CD8-positive, alpha-beta memory T cell (primary cell): ENCODE measurements around the gene TRAIP. TPM values are rescaled to one million over a fixed set of nuclear protein-coding genes. Genes with fewer than 3 reads are reported as not detected.
"Not testable (repeated sequence)": the region's sequence is repeated elsewhere in the genome, so short reads cannot be mapped to it uniquely, and the experiment has no call there.

Experiments used
- CTCF ChIA-PET: fragments of 350-600 bp; sonication (Branson Sonifier 250); formaldehyde crosslinking; loops from one replicate; lab custom pipeline; 2021; ENCODE audit warnings: antibody characterized with exemption; lab: Charles Lee
- POLR2A ChIA-PET: fragments of 350-600 bp; sonication (Branson Sonifier 250); formaldehyde crosslinking; loops from one replicate; lab custom pipeline; 2021; ENCODE audit warnings: antibody characterized with exemption; lab: Charles Lee
- DNase-seq, 5 donors: peaks; one replicate each; pipeline versions ENCODE4 v3.0.0 to v3.0.0-alpha.2; 2020 to 2022; ENCODE audit warnings: mixed read lengths in 1 of 5
- H3K27ac ChIP-seq: one replicate; pipeline ENCODE4 v1.7.0; 2013; ENCODE audit warnings: low read depth, mild to moderate bottlenecking, low read length, moderate library complexity
- H3K27me3 ChIP-seq: 2 replicates; pipeline ENCODE4 v1.7.0; 2013; ENCODE audit warnings: low read length, mild to moderate bottlenecking; ENCODE audit not compliant: insufficient read depth, poor library complexity, severe bottlenecking
- H3K36me3 ChIP-seq: 2 replicates; pipeline ENCODE4 v1.7.0; 2013; ENCODE audit warnings: mild to moderate bottlenecking, low read length, moderate library complexity; ENCODE audit not compliant: insufficient read depth
- H3K4me1 ChIP-seq: 2 replicates; pipeline ENCODE4 v1.7.0; 2013; ENCODE audit warnings: mild to moderate bottlenecking, low read length, moderate library complexity; ENCODE audit not compliant: insufficient read depth
- H3K4me3 ChIP-seq: 2 replicates; pipeline ENCODE4 v1.7.0; 2013; ENCODE audit warnings: mild to moderate bottlenecking, low read length
- H3K9me3 ChIP-seq: 2 replicates; pipeline ENCODE4 v1.7.0; 2013; ENCODE audit warnings: mild to moderate bottlenecking, low read length
- H3K27ac Mint-ChIP-seq, 8 donors: one replicate each; pipeline ENCODE4 v1.8.0; 2020 to 2021; ENCODE audit warnings: mixed read lengths in 8 of 8, mild to moderate bottlenecking in 6 of 8, inconsistent platforms in 3 of 8, moderate library complexity in 3 of 8
- H3K27me3 Mint-ChIP-seq, 2 donors: one replicate each; pipeline ENCODE4 v1.8.0; 2020 to 2021; ENCODE audit warnings: mixed read lengths in 2 of 2, mild to moderate bottlenecking in 1 of 2, moderate library complexity in 1 of 2
- H3K36me3 Mint-ChIP-seq, 3 donors: one replicate each; pipeline ENCODE4 v1.8.0; 2020 to 2021; ENCODE audit warnings: mixed read lengths in 3 of 3, inconsistent platforms in 1 of 3, mild to moderate bottlenecking in 1 of 3
- H3K4me1 Mint-ChIP-seq, 3 donors: one replicate each; pipeline ENCODE4 v1.8.0; 2020 to 2021; ENCODE audit warnings: mixed read lengths in 3 of 3, inconsistent platforms in 1 of 3, mild to moderate bottlenecking in 1 of 3
- H3K4me3 Mint-ChIP-seq, 7 donors: one replicate each; pipeline ENCODE4 v1.8.0; 2020 to 2021; ENCODE audit warnings: mixed read lengths in 7 of 7, mild to moderate bottlenecking in 6 of 7, moderate library complexity in 4 of 7, inconsistent platforms in 2 of 7
- H3K9me3 Mint-ChIP-seq, 5 donors: one replicate each; pipeline ENCODE4 v1.8.0; 2020 to 2022; ENCODE audit warnings: mixed read lengths in 5 of 5, mild to moderate bottlenecking in 3 of 5, moderate library complexity in 2 of 5, inconsistent platforms in 1 of 5
- polyA plus RNA-seq: library from polyadenylated mRNA; unstranded; fragments of 300-500 nt; fragmentation: Illumina TruSeq; gene quantifications from one replicate; pipeline ENCODE4 v1.2.3, GENCODE V29; 2021
- total RNA-seq, 2 experiments: library from RNA; stranded (reverse); gene quantifications; one replicate each; pipeline ENCODE4 v1.2.3, GENCODE V29; 2021

TRAIP gene
- total RNA-seq (10 to 100 TPM; 21.9 to 22.9 TPM), polyA plus RNA-seq (1.9 TPM)

- H3K9me3 ChIP-seq, result no peaks in the 10 kb centered on the region
- H3K27me3 ChIP-seq, result no peaks in the 10 kb centered on the region
- peak within 1 kb of the TSS; percentile 78 to 89 (median 86) for H3K4me3 Mint-ChIP-seq
- H3K4me3 ChIP-seq, result peak within 1 kb of the TSS; percentile 90
- H3K27me3 Mint-ChIP-seq, result peaks cover 0 to 4% of the 10 kb centered on the region in 2 donors
- DNase-seq, result peak; percentile 91 to 95 (median 92)
- H3K27ac ChIP-seq, result peak within 1 kb of the TSS; percentile 76
- H3K27ac Mint-ChIP-seq, result peak within 1 kb of the TSS; percentile 62 to 96 (median 88)
- H3K9me3 Mint-ChIP-seq, result no peaks in the 10 kb centered on the region
- peaks cover 14% of the 10 kb centered on the region for H3K4me1 ChIP-seq
- H3K36me3 ChIP-seq, result no peaks in the 10 kb centered on the region
- H3K4me1 Mint-ChIP-seq, result peaks cover 10 to 17% (median 12%) of the 10 kb centered on the region in 3 donors
- H3K36me3 Mint-ChIP-seq, result no peaks in the 10 kb centered on the region
- CTCF ChIA-PET, result interaction anchor here (0.7 to 2.2 kb wide), 4 partner anchors 12 to 316 kb away, joined by 3 to 12 read pairs (median 3); no protein-coding TSS in a partner anchor
- POLR2A ChIA-PET, result interaction anchor here (1.5 kb wide), 1 partner anchor 84 kb away, joined by 3 read pairs; the partner anchor contains the start of gene RBM6
These were observed at the start of gene TRAIP for GRCh38 chr3:49856181-49857005. TSS of gene TRAIP (minus strand) at chr3:49856564. CDS start at chr3:49856453, 111 bp downstream.

- H3K9me3 ChIP-seq, H3K27me3 ChIP-seq, H3K36me3 ChIP-seq, H3K36me3 Mint-ChIP-seq, H3K9me3 Mint-ChIP-seq, H3K27ac ChIP-seq, DNase-seq, H3K27me3 Mint-ChIP-seq, POLR2A ChIA-PET: not testable (repeated sequence)
- Mint-ChIP-seq H3K4me3 (peak overlapping the region in 4 of 7 donors; percentile 27 to 85 (median 62)), H3K4me1 (peaks cover 13 to 31% (median 17%) of the 10 kb centered on the region in 3 donors), H3K27ac (peak overlapping the region in 4 of 8 donors; percentile 29 to 94 (median 87))
- H3K4me1 ChIP-seq, result peaks cover 25% of the 10 kb centered on the region
- CTCF ChIA-PET, result interaction anchor here (1.0 to 1.3 kb wide), 2 partner anchors 23 to 65 kb away, joined by 3 to 4 read pairs; no protein-coding TSS in a partner anchor
- peak overlapping the region; percentile 53 for H3K4me3 ChIP-seq
These were observed 48.1 kb upstream of the TRAIP start for GRCh38 chr3:49904448-49904847.

GRCh38 chr3:49903451-49904424 is 47.4 kb upstream of the TRAIP start, which contains the start of gene MST1R:
TSS of gene MST1R (minus strand) at chr3:49903873. CDS start at chr3:49903609, 264 bp downstream.
- POLR2A ChIA-PET, result no interaction called here
- Mint-ChIP-seq H3K4me1 (peaks cover 13 to 31% (median 17%) of the 10 kb centered on the region in 3 donors), H3K27ac (peak within 1 kb of the TSS in 7 of 8 donors; percentile 5 to 94 (median 88)), H3K36me3 (peaks cover 0 to 3% (median 0%) of the 10 kb centered on the region in 3 donors), H3K27me3 (no peaks in the 10 kb centered on the region), H3K4me3 (peak within 1 kb of the TSS; percentile 41 to 89 (median 84)), H3K9me3 (no peaks in the 10 kb centered on the region)
- peak; percentile 74 to 86 (median 79) for DNase-seq
- H3K27ac ChIP-seq, result peak within 1 kb of the TSS; percentile 53
- no peaks in the 10 kb centered on the region for H3K36me3 ChIP-seq
- peaks cover 25% of the 10 kb centered on the region for H3K4me1 ChIP-seq
- CTCF ChIA-PET, result interaction anchor here (1.0 to 1.3 kb wide), 2 partner anchors 24 to 64 kb away, joined by 3 to 4 read pairs; no protein-coding TSS in a partner anchor
- H3K9me3 ChIP-seq, result no peaks in the 10 kb centered on the region
- peak within 1 kb of the TSS; percentile 53 for H3K4me3 ChIP-seq
- H3K27me3 ChIP-seq, result no peaks in the 10 kb centered on the region

- H3K4me1 ChIP-seq, result peaks cover 25% of the 10 kb centered on the region
- no peaks in the 10 kb centered on the region for H3K36me3 ChIP-seq
- CTCF ChIA-PET, result interaction anchor here (0.6 to 1.3 kb wide), 2 partner anchors 37 to 1648 kb away, joined by 3 read pairs; partner anchors contain the start of gene RBM6
- POLR2A ChIA-PET, result interaction anchor here (0.5 kb wide), 1 partner anchor 507 kb away, joined by 3 read pairs; no protein-coding TSS in a partner anchor
- H3K27me3 ChIP-seq, result no peaks in the 10 kb centered on the region
- H3K9me3 ChIP-seq, result no peaks in the 10 kb centered on the region
- Mint-ChIP-seq H3K27me3 (no peaks in the 10 kb centered on the region), H3K36me3 (no peaks in the 10 kb centered on the region), H3K4me3 (peak overlapping the region in 1 of 7 donors; percentile 51), H3K9me3 (no peaks in the 10 kb centered on the region), H3K4me1 (peaks cover 13 to 31% (median 17%) of the 10 kb centered on the region in 3 donors), H3K27ac (no peak overlapping the region)
- no peak for DNase-seq
- H3K4me3 ChIP-seq, result no peak overlapping the region
- H3K27ac ChIP-seq, result no peak overlapping the region
These were observed 46.4 kb upstream of the TRAIP start for GRCh38 chr3:49902511-49903345.

GRCh38 chr3:49901366-49902339 is 45.3 kb upstream of the TRAIP start:
- no peaks in the 10 kb centered on the region for H3K9me3 ChIP-seq
- H3K27me3 ChIP-seq, result no peaks in the 10 kb centered on the region
- H3K27ac Mint-ChIP-seq, result peak overlapping the region in 1 of 8 donors; percentile 26
- no peaks in the 10 kb centered on the region for H3K36me3 ChIP-seq
- CTCF ChIA-PET, result interaction anchor here (0.6 to 1.3 kb wide), 2 partner anchors 39 to 1647 kb away, joined by 3 read pairs; partner anchors contain the start of gene RBM6
- H3K4me3 ChIP-seq, result no peak overlapping the region
- H3K4me1 ChIP-seq, result peaks cover 23% of the 10 kb centered on the region
- no peak overlapping the region for H3K27ac ChIP-seq
- peak overlapping the region in 1 of 7 donors; percentile 51 for H3K4me3 Mint-ChIP-seq
- H3K9me3 Mint-ChIP-seq, result no peaks in the 10 kb centered on the region
- H3K4me1 Mint-ChIP-seq, result peaks cover 13 to 26% (median 16%) of the 10 kb centered on the region in 3 donors
- no peaks in the 10 kb centered on the region for H3K36me3 Mint-ChIP-seq
- no peaks in the 10 kb centered on the region for H3K27me3 Mint-ChIP-seq
- no peak for DNase-seq
- POLR2A ChIA-PET, result no interaction called here

GRCh38 chr3:49900491-49901153 is 44.3 kb upstream of the TRAIP start:
- H3K27me3 ChIP-seq, result no peaks in the 10 kb centered on the region
- Mint-ChIP-seq H3K27me3 (no peaks in the 10 kb centered on the region), H3K9me3 (no peaks in the 10 kb centered on the region), H3K4me1 (peaks cover 4 to 16% (median 6%) of the 10 kb centered on the region in 3 donors), H3K27ac (no peak overlapping the region), H3K4me3 (no peak overlapping the region), H3K36me3 (no peaks in the 10 kb centered on the region)
- H3K4me3 ChIP-seq, result no peak overlapping the region
- peaks cover 13% of the 10 kb centered on the region for H3K4me1 ChIP-seq
- no peaks in the 10 kb centered on the region for H3K9me3 ChIP-seq
- CTCF ChIA-PET, result no interaction called here
- DNase-seq, result no peak
- no peaks in the 10 kb centered on the region for H3K36me3 ChIP-seq
- POLR2A ChIA-PET, result no interaction called here
- no peak overlapping the region for H3K27ac ChIP-seq
